NCI-H1694 (cell line): Measurements from ENCODE around the gene LHX8.
A peak's percentile ranks its signal among the peaks of the same experiment; 100 is the strongest.

Experiments
- DNase-seq: peaks from one replicate; lab custom pipeline; 2025; lab: John Stamatoyannopoulos, UW

LHX8 gene

DNA sequence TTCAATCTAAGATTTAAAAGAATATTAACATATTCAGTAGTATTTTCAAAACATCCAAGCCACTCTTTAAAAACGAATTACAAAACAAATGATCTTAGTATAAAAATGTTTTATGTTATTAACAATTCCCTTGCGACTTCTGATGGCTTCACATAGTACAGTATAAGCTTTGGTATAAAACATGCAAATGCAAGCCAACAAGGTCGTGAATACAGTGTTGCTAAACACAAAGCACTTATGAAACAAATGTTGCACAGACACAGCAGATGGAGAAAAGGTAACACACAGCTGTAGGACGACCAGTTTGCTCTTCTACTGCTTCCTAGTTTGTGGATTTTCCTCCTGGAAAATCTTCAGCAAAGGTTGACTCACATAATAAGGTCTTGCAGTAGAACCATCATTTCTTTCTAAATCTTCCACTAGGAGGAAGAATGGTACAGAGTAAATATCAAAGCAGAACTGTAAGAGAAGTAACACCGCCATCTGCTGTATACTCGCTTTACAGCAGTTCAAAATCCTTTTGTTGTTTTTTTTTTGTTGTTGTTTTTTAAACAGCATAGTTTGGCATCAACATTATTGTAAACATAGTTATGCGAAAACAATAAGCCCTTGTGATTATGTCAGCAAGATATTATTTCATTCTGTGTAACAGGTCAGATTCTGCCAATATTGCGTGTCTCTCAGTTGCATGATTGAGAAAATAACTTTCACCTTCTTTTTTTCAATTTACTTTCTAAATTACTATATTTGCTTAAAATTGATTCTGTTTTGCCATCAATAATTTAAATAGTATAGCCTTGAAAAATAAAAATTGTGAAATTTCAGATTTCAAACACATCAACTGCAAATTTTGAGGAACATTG lies 69.5 kb downstream of the LHX8 start:
- DNase-seq, result peak; percentile 53

DNA sequence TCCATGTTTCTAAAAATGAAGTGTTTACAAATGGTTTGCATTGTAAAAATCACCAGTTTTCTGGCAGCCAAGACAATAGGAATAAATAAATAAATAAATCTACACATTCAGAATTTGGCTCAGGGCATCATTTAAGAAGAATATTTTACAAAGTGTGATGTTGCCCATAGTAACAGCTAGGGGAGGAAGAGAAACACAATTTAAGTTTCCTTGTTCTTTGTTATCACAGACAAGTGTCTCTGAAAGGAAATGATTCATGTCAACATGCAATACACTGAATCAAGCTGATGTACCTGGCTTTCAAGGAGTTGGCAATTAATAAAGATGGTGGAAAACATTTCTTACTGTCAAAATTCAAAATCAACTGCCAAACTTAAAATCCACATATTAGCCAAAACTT lies 74.7 kb downstream of the LHX8 start:
- no peak for DNase-seq
